CD14-positive monocyte (primary cell): Measurements from ENCODE around the gene SFN. TPM values are rescaled to one million over a fixed set of nuclear protein-coding genes. Genes with fewer than 3 reads are reported as not detected.

ENCODE experiments used
- DNase-seq, 3 donors: peaks; one replicate each; pipeline ENCODE4 v3.0.0-alpha.2; 2011 to 2022
- H2AFZ ChIP-seq: 2 replicates; pipeline ENCODE4 v1.6.0; 2012; ENCODE audit warnings: mild to moderate bottlenecking, low read depth, low read length, inconsistent platforms; ENCODE audit not compliant: insufficient read depth, poor library complexity, severe bottlenecking
- H3K27ac ChIP-seq, 2 donors: 1 replicate in 1 of 2; 2 replicates in 1 of 2; pipeline ENCODE4 v1.5.1; 2012 to 2013; ENCODE audit warnings: low read length in 2 of 2, control low read depth in 1 of 2, inconsistent platforms in 1 of 2, low read depth in 1 of 2, mild to moderate bottlenecking in 1 of 2
- H3K27me3 ChIP-seq, 2 donors: one replicate each; pipeline versions ENCODE4 v1.6.0 to v1.6.1; 2011 to 2013; ENCODE audit warnings: low read length in 2 of 2; ENCODE audit not compliant: control insufficient read depth in 2 of 2, insufficient read depth in 2 of 2
- H3K36me3 ChIP-seq, 2 donors: replicated peaks in 1 of 2; 1 replicate in 1 of 2; 2 replicates in 1 of 2; pipeline versions ENCODE4 v1.5.1 to v1.6.1; 2012 to 2013; ENCODE audit warnings: low read length in 2 of 2, control low read depth in 1 of 2, inconsistent platforms in 1 of 2, mild to moderate bottlenecking in 1 of 2; ENCODE audit not compliant: insufficient read depth in 2 of 2, control insufficient read depth in 1 of 2
- H3K4me1 ChIP-seq, 2 donors: 1 replicate in 1 of 2; 2 replicates in 1 of 2; pipeline versions ENCODE4 v1.5.1 to v1.6.1; 2012 to 2013; ENCODE audit warnings: low read length in 2 of 2, control low read depth in 1 of 2, inconsistent platforms in 1 of 2, mild to moderate bottlenecking in 1 of 2, moderate library complexity in 1 of 2; ENCODE audit not compliant: insufficient read depth in 2 of 2, control insufficient read depth in 1 of 2
- H3K4me2 ChIP-seq: replicated peaks from 2 replicates; pipeline ENCODE3; 2012; ENCODE audit warnings: low read length, moderate library complexity, mild to moderate bottlenecking; ENCODE audit not compliant: poor library complexity, severe bottlenecking; ENCODE audit errors: extremely low read depth
- H3K4me3 ChIP-seq, 3 experiments: fragments of 200-600 bp in 1 of 3; sonication (generic) in 1 of 3; replicated peaks in 1 of 3; 1 replicate in 2 of 3; 2 replicates in 1 of 3; pipeline ENCODE4 v1.5.1; 2011 to 2013; ENCODE audit warnings: low read length in 3 of 3, mild to moderate bottlenecking in 3 of 3, control low read depth in 2 of 3, low read depth in 2 of 3, inconsistent platforms in 1 of 3, moderate library complexity in 1 of 3
- H3K79me2 ChIP-seq: 2 replicates; pipeline ENCODE4 v1.6.0; 2012; ENCODE audit warnings: mild to moderate bottlenecking, control low read depth, inconsistent platforms, low read length, moderate library complexity; ENCODE audit not compliant: insufficient read depth
- H3K9ac ChIP-seq: 2 replicates; pipeline ENCODE4 v1.6.0; 2017; ENCODE audit warnings: low read length, mild to moderate bottlenecking; ENCODE audit not compliant: insufficient read depth, poor library complexity, severe bottlenecking
- H3K9me3 ChIP-seq, 2 donors: replicated peaks in 1 of 2; 1 replicate in 1 of 2; 2 replicates in 1 of 2; pipeline versions ENCODE4 v1.5.1 to v1.6.1; 2012 to 2013; ENCODE audit warnings: low read length in 2 of 2, control low read depth in 1 of 2; ENCODE audit not compliant: control insufficient read depth in 1 of 2, insufficient read depth in 1 of 2
- H4K20me1 ChIP-seq: 2 replicates; pipeline ENCODE4 v1.6.0; 2012; ENCODE audit warnings: mild to moderate bottlenecking, low read length, control low read depth, moderate library complexity; ENCODE audit not compliant: insufficient read depth
- H3K27ac Mint-ChIP-seq, 7 donors: one replicate each; pipeline ENCODE4 v1.8.0; 2020; ENCODE audit warnings: mild to moderate bottlenecking in 7 of 7, mixed read lengths in 7 of 7, moderate library complexity in 6 of 7, inconsistent platforms in 2 of 7
- H3K27me3 Mint-ChIP-seq, 3 donors: one replicate each; pipeline ENCODE4 v1.8.0; 2021 to 2022; ENCODE audit warnings: low read depth in 3 of 3, mild to moderate bottlenecking in 3 of 3, mixed read lengths in 3 of 3, moderate library complexity in 3 of 3, inconsistent platforms in 1 of 3
- H3K36me3 Mint-ChIP-seq, 2 donors: one replicate each; pipeline ENCODE4 v1.8.0; 2020; ENCODE audit warnings: mixed read lengths in 2 of 2, inconsistent platforms in 1 of 2, mild to moderate bottlenecking in 1 of 2
- H3K4me1 Mint-ChIP-seq: one replicate; pipeline ENCODE4 v1.8.0; 2020; ENCODE audit warnings: mild to moderate bottlenecking, mixed read lengths
- H3K4me3 Mint-ChIP-seq, 2 donors: one replicate each; pipeline ENCODE4 v1.8.0; 2020; ENCODE audit warnings: mild to moderate bottlenecking in 2 of 2, mixed read lengths in 2 of 2, moderate library complexity in 1 of 2
- H3K9me3 Mint-ChIP-seq, 7 donors: one replicate each; pipeline ENCODE4 v1.8.0; 2020 to 2022; ENCODE audit warnings: mixed read lengths in 7 of 7, mild to moderate bottlenecking in 6 of 7, moderate library complexity in 6 of 7, inconsistent platforms in 2 of 7
- CTCF ChIP-seq: fragments of 200-600 bp; IDR thresholded peaks from one replicate; pipeline ENCODE4 v1.8.0; 2022; ENCODE audit warnings: antibody characterized with exemption, mild to moderate bottlenecking
- WGBS: methylation state at CpG from one replicate; pipeline ENCODE4 v1.1.5; 2013; ENCODE audit warnings: missing lambda C conversion rate; ENCODE audit not compliant: insufficient coverage; 5-methylcytosine and 5-hydroxymethylcytosine counted together
- intact Hi-C, 2 donors: fragments of 100-400 bp; cut with micrococcal nuclease; formaldehyde crosslinking; loops; one replicate each; pipeline versions ENCODE4 v1.15.0 to v1.15.1; 2023
- polyA plus RNA-seq, 3 donors: library from polyadenylated mRNA; depleted of rRNA in 1 of 3; unstranded in 2 of 3; stranded (reverse) in 1 of 3; fragments of 300-500 nt in 2 of 3; fragments of >200 nt in 1 of 3; fragmentation: Illumina TruSeq in 2 of 3; gene quantifications; 1 replicate in 2 of 3; 2 replicates in 1 of 3; pipeline ENCODE4 v1.2.3, GENCODE V29; 2012 to 2021

Gene SFN
- polyA plus RNA-seq, 3 donors, result 0.36 TPM; not detected in 2

- no peak overlapping the region for H3K27ac Mint-ChIP-seq
- no peaks in the 10 kb centered on the region for H3K9me3 Mint-ChIP-seq
- H3K4me3 Mint-ChIP-seq, result no peak overlapping the region
- no peak for TF ChIP-seq CTCF
- no peaks in the 10 kb centered on the region for H3K4me1 Mint-ChIP-seq
- Histone ChIP-seq H3K27me3 (no peaks in the 10 kb centered on the region), H3K4me2 (no peak overlapping the region), H3K79me2 (no peaks in the 10 kb centered on the region), H3K36me3 (peaks cover 86 to 98% of the 10 kb centered on the region in 2 donors), H2AFZ (no peak overlapping the region), H3K4me3 (no peak overlapping the region), H4K20me1 (peaks cover 23% of the 10 kb centered on the region), H3K27ac (no peak overlapping the region), H3K9me3 (no peaks in the 10 kb centered on the region), H3K4me1 (no peaks in the 10 kb centered on the region), H3K9ac (no peak overlapping the region)
- intact Hi-C loops, result no loop called here
- DNase-seq, result peak in 1 of 3 donors; percentile 1
- 95% methylated on average over 11 of the region's 12 CpGs for WGBS
- H3K27me3 Mint-ChIP-seq, result peaks cover 0 to 2% (median 0%) of the 10 kb centered on the region in 3 donors
- H3K36me3 Mint-ChIP-seq, result peaks cover 83 to 99% of the 10 kb centered on the region in 2 donors
Observed at GRCh38 chr1:26851106-26851684, 11.8 kb upstream of the SFN start.

GRCh38 chr1:26852701-26853100 lies 10.2 kb upstream of the SFN start:
- Histone ChIP-seq H3K27me3 (no peaks in the 10 kb centered on the region), H3K4me3 (no peak overlapping the region), H3K9ac (no peak overlapping the region), H2AFZ (no peak overlapping the region), H3K79me2 (no peaks in the 10 kb centered on the region), H3K9me3 (no peaks in the 10 kb centered on the region), H3K4me2 (no peak overlapping the region), H3K27ac (no peak overlapping the region), H3K4me1 (no peaks in the 10 kb centered on the region), H3K36me3 (peaks cover 79 to 100% of the 10 kb centered on the region in 2 donors), H4K20me1 (peaks cover 23% of the 10 kb centered on the region)
- Mint-ChIP-seq H3K4me3 (no peak overlapping the region), H3K4me1 (no peaks in the 10 kb centered on the region), H3K36me3 (peaks cover 76 to 95% of the 10 kb centered on the region in 2 donors), H3K9me3 (no peaks in the 10 kb centered on the region), H3K27ac (peak overlapping the region in 1 of 7 donors; percentile 13), H3K27me3 (no peaks in the 10 kb centered on the region)
- no peak for DNase-seq
- TF ChIP-seq CTCF, result no peak
- 93% methylated on average over 3 of the region's 9 CpGs for WGBS
- intact Hi-C loops, result loop anchor here (1.0 to 2.0 kb wide), 2 partner anchors 26 kb away; no protein-coding TSS in a partner anchor
